GM21717 (cell line): ENCODE measurements around the gene BCAP29.
"Not testable (repeated sequence)": the region's sequence is repeated elsewhere in the genome, so short reads cannot be mapped to it uniquely, and the experiment has no call there.

ENCODE experiments used
- ATAC-seq: cut with Tn5 transposase; IDR thresholded peaks from one replicate; pipeline ENCODE4 v1.9.1; 2021; ENCODE audit warnings: mild to moderate bottlenecking, moderate library complexity; ENCODE audit not compliant: unreplicated experiment

Gene BCAP29

DNA sequence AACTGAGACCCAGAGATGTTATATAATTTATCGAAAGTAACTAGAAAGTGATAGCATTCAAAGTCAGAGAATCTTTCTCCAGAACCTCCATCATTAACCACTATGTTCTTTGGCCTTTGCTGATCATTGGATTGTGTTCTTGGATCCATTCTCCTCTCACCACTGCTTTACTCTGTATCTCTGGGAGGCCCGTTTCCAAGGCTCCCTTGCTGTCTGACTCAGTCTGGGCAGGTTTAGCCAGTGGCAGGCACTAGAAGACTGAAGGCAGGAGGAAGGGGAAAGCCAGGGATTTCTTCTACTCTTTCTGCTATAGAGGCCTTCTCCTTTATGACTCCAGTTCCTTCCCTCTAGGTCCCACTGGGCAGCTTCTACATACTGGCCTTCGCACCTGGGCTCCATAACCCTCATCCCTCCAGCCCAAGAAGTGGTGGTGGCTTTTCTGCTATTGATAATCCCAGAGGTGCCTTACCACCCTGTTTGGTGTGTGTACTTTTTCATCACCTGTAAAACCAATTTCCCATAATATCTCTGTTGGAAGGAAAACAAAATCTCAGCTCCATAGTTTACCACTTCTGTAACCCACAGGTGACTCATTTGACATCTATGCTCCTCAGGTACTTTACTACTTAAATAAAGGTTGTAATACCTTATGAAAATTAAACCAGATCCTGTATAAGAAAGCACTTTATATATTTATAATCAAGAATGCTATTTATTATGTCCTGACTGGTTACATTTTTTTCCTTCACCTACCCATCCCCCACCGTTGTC lies 36.0 kb downstream of the BCAP29 start:
- no peak for ATAC-seq

DNA sequence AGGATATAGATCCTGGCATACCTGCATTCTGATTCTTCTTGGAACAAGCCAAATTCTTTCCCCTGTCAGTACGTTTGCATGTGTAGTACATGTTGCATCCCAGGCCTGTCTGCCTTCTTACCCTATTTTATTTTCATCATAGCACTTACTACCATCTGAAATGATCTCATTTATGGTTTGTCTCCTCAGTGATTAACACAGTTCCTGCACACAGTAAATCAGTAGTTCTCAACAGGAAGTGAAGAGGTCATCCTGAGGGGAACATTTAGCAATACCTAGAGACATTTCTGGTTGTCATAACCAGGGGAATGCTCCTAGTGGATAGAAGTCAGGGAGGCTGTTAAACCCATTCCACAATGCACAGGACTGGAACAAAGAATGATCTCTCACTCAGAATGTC lies 42.4 kb downstream of the BCAP29 start:
- no peak for ATAC-seq

DNA sequence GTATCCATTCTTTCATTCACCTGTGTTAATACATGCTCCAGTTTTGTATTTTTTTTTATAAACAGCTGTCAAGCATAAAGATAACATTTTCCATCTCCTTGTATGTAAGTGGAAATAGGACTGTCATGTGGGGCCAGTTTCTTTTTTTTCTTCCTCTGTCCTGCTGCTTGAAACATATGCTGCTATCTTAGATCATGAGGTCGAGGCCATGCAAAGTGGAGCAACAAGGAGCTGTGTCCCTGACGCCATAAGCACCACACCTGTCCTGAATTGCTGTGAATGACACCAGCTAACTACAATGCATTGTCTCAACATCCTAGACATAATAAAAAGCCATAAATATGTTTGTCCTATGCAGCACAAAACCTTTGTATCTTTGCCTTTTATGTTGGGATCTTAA lies 42.8 kb downstream of the BCAP29 start:
- no peak for ATAC-seq

DNA sequence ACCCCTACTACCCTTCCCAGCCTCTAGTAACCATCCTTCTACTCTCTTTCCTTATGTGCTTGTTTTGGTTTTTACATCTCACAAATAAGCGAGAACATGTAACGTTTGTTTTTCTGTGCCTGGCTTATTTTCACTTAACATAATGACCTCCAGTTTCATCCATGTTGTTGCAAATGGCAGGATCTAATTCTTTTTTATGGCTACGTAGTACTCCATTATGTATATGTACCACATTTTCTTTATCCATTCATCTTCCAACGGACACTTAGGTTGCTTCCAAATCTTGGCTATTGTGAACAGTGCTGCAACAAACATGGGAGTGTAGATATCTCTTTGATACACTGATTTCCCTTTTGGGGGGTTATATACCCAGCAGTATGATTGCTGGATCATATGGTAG lies 47.0 kb downstream of the BCAP29 start:
- ATAC-seq: no peak

DNA sequence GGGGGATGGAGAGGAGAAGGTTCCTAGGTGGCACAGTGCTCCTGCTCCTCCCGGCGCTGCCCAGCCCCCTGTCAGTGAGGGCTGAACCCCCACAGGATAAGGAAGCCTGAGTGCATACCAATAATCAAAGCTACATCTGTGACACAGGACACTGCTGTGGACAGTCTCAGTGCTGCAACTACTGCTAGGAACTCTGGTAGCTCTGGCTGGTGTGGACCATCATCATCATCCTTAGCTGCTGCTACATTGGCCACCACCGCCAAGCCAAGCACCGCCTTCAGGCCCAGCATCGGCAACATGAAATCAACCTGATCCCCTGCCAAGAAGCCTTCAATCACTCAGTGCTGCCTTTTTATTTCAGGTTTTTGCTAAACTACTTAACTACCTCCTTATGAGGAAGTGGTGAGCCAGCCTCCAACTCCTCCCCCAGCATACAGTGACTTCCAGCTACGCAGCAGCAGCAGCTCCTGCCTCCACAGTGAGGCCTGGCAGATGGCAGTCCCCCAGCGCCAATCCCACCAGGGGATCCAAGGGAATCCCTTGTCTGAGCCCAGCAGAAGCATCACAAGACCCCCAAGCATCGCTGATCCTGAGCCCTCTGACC lies 48.5 kb downstream of the BCAP29 start:
- no peak for ATAC-seq

DNA sequence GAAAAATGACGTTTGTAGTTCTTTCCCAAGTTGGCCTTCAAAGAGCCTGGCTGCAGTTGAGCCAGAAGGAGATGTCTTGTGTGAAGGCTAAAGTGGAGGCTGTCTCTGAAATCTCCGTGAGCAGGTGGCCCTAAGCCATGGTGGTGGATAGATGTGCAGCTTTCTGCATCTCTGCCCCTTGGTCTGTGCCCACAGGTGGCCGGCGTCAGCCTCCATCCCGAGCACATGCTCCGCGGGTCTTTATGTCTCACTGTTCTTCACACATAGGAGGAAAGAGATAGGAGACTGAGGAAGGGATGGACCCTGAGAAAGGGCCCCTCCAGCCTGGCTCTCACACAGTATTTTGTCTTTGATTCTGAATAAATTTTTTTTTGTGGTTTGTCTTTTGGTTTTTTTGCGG lies 50.3 kb downstream of the BCAP29 start:
- ATAC-seq: no peak

DNA sequence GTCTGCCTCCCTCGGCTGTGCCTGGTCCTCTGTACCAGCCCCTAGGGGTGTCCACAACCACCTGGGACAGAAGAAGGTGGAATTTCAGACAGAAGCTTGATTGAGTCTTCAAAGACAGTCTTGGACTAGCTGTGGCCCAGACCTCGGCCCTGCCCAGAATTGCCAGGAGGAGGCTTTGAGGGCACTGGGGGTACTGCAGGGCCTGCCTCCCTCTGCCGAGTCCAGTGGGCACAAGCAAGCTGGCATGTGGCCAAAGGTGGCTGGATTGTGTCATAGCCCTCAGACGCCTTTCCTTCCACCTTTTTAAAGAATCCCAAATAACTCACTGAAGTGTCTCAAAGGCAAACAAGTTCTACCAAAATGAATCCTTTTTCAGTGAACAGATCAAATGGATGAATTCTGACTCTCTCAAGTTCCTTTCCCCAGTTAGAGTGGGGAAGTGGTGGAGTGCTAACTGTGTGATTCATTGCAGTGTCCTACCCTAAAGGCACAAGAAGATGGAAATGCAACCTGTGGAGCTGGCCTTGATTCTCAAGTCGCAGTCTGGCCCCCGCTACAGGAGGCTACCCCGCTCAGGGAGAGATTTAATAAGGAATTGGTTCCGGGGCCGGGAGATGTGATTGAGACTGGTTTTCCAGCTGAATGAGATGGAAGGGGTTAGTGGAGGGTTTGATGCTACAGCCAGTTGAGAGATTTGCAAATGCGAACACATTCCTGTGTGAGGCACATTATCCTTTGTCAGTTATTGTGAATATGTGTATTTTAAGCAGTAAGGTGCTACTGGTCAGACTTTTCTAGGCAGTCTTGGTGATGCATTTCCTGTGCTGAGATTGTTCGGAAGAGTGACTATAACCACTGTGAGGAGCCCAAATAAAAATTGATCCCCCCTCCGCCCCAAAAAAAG lies 51.8 kb downstream of the BCAP29 start:
- no peak for ATAC-seq

DNA sequence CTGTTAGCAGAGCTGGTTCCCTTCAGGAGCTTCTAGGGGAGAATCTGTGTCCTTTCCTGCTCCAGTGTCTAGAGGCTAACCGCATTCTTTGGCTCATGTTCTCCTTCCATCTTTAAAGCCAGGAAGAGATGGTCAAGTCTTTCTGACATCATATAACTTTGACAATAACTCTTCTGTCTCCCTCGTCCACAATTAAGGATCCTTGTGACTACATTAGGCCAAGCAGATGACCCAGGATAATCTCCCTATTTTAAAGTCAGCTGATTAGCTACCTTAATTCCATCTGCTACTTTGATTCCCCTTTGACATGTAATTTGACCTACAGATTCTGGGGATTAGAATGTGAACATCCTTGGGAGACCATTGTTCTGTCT lies 52.4 kb downstream of the BCAP29 start:
- ATAC-seq: no peak

DNA sequence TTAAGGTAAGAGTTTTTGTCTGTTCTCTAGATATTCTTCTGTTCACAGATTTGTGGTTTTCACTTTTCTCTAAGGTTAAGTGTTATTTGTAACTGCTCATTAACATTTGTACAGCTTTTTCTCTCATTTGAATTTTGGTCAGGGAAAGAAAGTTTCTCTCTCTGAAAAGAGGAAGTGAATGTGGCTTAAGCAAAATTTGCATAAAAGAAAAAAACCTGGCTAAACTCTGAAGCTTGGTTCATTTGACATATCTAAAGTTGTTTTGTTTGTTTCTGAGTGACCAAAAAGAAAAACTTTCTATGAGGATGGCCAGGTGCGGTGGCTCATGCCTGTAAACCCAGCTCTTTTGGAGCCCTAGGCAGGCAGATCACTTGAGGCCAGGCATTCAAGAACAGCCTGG lies 58.5 kb downstream of the BCAP29 start:
- peak; percentile 94 for ATAC-seq

DNA sequence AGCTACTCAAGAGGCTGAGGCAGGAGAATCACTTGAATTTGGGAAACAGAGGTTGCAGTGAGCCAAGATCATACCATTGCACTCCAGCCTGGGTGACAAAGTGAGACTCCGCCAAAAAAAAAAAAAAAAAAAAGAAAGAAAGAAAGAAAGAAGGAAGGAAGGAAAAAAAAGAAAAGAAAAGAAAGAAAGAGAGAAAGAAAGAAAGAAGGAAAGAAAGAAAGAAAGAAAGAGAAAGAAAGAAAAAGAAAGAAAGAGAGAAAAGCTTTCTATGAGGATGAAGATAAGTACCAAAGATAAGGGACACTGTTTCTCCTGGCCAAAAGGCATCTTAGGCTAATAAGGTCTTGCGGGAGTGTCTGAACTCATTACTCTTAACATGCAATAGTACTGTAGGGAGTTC lies 59.0 kb downstream of the BCAP29 start:
- ATAC-seq: not testable (repeated sequence)

DNA sequence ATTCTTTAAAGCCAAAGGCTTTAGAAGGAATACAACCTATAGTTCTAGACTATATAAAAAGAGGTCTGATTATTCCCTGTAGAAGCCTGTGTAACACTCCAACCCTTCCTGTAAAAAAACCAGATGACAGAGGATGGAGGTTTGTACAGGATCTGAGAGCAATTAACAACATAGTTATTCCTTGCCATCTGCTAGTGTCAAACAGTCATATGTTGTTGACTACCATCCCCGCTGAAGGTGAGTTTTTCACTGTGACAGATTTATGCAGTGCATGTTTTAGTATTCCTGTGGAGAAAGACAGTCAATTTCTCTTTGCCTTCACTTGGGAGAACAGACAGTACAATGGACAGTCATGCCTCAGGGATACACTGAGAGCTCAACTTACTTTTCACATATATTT lies 61.6 kb downstream of the BCAP29 start:
- no peak for ATAC-seq

DNA sequence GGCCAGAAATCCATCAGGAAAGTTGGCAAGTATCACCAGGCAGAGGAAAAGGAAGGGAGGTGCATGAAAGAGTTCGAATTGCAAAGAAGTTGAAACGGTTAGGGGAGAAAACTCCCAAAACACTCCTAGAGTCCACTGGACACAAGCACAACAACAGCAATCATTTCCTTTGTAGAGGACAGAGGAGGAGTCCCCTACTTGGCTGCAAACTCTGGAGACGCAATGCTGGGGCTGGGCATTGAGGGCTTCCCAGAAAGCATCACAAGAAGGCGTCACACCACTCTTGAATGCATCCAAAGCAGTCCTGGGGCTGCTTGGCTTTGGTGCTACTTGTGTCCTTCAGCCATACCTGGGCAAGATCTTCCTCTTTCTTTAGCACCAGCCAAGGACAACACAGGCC lies 62.5 kb downstream of the BCAP29 start:
- ATAC-seq: no peak

DNA sequence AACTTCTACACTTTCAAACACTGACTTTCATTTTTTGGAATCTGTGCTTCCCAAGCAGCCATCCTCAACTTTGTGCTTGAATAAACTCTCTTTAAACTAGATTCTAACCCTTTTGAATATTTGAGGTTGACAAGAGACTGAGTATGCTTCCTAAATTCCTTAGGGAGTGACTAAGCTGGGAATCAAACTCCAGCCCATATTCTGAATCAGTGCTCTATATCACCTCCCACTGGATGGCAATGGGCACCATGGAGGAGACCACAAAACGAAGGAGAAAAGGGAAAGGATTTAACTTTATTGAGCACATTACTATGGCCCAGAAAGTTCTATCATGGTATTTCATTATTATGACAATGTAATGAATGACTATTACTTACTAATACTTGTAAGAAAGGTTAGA lies 63.4 kb downstream of the BCAP29 start:
- no peak for ATAC-seq

DNA sequence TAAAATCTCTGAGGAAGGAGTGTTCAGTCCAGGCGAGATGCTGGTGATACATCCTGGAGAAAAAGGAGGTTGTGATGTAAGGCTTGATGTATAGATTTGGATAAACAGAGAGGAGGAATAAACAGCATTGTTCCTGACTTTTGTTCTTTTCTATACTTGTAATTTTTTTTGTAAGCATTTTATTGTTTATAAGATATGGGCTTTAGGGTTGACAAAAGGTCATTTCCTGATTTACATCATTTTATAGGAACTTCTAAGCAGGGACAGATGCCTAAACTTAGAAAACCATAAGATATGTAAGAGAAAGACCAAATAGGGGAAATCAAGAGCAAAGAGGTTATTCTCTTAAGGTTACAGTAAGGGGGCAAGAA lies 63.9 kb downstream of the BCAP29 start:
- no peak for ATAC-seq

DNA sequence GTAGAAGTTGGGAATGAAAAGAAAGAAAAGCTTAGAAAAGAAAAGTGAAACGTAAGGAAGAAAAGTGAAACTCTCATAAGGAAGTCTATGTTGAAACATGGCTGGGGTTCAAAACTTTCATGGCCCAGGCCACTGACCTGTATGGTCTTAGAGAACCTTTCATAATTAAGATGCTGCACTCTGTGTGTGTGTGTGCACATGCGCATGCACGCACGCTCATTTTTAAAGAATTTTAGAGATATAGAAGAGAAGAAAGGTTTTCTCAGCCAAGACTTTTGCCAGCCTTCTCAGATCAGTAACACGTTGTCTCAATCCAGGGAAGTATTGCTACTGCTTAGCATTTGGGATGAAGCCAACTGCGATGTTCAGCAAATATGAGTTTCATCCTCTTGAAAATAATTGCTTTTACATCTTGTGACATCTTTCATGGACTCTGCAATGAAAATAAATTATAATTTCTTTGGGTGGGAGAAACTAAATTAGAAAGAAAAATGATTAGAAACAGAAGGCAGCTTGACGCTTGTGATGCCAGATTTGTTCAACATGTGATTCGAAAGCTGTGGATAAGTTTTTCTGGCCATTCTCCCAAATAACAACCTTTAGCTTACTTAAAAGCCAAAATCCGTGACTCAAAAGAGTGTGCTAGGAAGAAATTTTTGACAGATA lies 64.4 kb downstream of the BCAP29 start:
- no peak for ATAC-seq

DNA sequence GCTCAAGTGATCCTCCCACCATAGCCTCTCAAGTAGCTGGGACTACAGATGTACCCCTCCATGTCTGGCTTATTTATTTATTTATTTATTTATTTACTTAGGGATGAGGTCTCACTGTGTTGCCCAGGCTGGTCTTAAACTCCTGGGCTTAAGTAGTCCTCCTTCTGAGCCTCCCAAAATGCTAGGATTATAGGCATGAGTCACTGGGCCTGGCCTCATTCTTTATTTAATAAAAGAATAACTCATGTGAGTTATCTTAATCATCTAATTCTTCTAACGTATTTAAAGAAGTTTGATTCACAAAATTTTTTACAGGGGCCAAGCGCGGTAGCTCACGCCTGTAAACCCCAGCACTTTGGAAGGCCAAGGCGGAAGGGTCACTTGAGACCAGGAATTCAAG lies 72.6 kb downstream of the BCAP29 start:
- ATAC-seq: no peak

DNA sequence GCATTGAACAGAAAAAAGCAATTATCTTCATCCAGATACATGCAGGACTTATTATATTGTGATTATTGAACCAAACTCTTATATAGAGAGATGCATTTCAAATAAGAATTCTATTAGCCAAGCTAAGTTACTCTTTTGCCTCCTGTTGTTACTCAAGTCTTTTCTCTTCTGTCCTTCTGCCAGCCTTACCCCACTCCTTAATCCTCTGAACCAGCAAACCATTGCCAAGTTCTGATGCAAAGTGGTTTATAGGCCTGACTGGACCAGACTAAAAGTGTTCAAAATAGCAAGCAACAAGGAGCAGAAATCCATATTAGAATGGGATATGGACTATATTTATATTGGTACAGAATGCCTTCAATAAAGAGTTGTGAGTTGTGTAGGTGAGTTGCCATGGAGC lies 78.4 kb downstream of the BCAP29 start:
- ATAC-seq: no peak

DNA sequence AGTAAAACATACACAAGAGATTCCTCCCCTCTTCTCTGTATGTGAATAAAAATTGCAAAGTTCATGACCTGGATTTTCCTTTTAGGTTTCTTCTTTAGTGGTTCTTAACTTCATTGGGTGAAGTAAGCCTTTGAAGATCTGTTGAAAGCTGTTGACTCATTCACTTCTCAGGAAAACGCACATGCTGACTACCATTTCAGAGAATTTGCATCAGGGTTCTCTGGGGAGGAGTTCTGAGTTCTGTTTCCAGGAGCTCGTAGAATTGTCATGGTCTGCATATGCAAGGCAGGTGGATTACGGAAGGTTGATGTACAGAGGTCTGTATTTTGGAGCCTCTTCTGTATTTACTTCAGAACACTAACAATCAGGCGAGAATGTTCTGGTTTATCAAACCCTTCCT lies 79.6 kb downstream of the BCAP29 start:
- ATAC-seq: no peak

DNA sequence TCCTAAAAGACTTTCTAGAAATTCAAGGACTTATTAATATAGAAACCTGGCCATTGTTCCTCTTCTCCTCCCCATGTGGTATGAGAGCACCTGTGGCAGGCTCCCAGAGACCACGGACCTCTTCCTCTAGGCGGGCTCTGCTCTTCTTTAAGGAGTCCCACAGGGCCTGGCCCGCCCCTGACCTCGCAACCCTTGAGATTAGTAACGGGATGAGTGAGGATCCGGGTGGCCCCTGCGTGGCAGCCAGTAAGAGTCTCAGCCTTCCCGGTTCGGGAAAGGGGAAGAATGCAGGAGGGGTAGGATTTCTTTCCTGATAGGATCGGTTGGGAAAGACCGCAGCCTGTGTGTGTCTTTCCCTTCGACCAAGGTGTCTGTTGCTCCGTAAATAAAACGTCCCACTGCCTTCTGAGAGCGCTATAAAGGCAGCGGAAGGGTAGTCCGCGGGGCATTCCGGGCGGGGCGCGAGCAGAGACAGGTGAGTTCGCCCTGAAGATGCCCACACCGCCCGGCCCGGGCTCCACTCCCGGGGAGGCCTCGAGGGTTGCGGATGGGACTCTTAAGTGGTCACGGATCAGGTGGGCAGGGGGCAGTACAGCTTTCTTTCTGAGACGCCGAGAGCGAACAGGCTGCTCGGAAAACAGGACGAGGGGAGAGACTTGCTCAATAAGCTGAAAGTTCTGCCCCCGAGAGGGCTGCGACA lies 80.5 kb downstream of the BCAP29 start, which contains the start of gene SLC26A4:
Gene SLC26A4 (plus strand): TSS at position 448 of the 700 bp plus-strand sequence. CDS start 814 bp downstream, outside the sequence.
- ATAC-seq: peak; percentile 67

DNA sequence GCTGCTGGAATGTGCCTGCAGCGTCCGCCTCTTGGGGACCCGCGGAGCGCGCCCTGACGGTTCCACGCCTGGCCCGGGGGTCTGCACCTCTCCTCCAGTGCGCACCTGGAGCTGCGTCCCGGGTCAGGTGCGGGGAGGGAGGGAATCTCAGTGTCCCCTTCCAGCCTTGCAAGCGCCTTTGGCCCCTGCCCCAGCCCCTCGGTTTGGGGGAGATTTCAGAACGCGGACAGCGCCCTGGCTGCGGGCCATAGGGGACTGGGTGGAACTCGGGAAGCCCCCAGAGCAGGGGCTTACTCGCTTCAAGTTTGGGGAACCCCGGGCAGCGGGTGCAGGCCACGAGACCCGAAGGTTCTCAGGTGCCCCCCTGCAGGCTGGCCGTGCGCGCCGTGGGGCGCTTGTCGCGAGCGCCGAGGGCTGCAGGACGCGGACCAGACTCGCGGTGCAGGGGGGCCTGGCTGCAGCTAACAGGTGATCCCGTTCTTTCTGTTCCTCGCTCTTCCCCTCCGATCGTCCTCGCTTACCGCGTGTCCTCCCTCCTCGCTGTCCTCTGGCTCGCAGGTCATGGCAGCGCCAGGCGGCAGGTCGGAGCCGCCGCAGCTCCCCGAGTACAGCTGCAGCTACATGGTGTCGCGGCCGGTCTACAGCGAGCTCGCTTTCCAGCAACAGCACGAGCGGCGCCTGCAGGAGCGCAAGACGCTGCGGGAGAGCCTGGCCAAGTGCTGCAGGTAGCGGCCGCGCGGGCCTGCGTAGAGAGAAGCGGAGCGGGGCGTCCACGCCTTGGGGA lies 81.2 kb downstream of the BCAP29 start:
- no peak for ATAC-seq
